Neutrophil (primary cell): ENCODE results near the gene RBM33.
A peak's percentile ranks its signal among the peaks of the same experiment; 100 is the strongest.

Source experiments
- H3K27ac ChIP-seq: fragments of 200-600 bp; sonication (generic); 2 replicates; pipeline ENCODE4 v1.5.1; 2016; ENCODE audit warnings: mild to moderate bottlenecking, moderate library complexity
- H3K27me3 ChIP-seq: fragments of 200-600 bp; sonication (generic); 2 replicates; pipeline ENCODE4 v1.6.0; 2016; ENCODE audit warnings: mild to moderate bottlenecking
- H3K36me3 ChIP-seq: fragments of 200-600 bp; sonication (generic); 2 replicates; pipeline ENCODE4 v1.5.1; 2017
- H3K4me1 ChIP-seq, 2 experiments: fragments of 200-600 bp in 1 of 2; sonication (generic) in 1 of 2; 1 replicate in 1 of 2; 2 replicates in 1 of 2; pipeline versions ENCODE4 v1.5.1 to v1.6.1; 2013 to 2016; ENCODE audit warnings: low read depth in 1 of 2, low read length in 1 of 2, mild to moderate bottlenecking in 1 of 2, moderate library complexity in 1 of 2; ENCODE audit not compliant: control insufficient read depth in 1 of 2, insufficient read depth in 1 of 2
- H3K4me3 ChIP-seq, 2 experiments: fragments of 200-600 bp in 1 of 2; sonication (generic) in 1 of 2; 1 replicate in 1 of 2; 2 replicates in 1 of 2; pipeline ENCODE4 v1.5.1; 2013 to 2016; ENCODE audit warnings: low read depth in 1 of 2, low read length in 1 of 2, mild to moderate bottlenecking in 1 of 2, moderate library complexity in 1 of 2
- H3K9me3 ChIP-seq: fragments of 200-600 bp; sonication (generic); 2 replicates; pipeline ENCODE4 v1.5.1; 2016
- TF ChIP-seq, protein P1 (sequence below): fragments of 200-600 bp; sonication (generic); IDR thresholded peaks from 2 replicates; pipeline ENCODE4 v1.5.1; 2016; ENCODE audit warnings: antibody characterized with exemption

The RBM33 gene

DNA sequence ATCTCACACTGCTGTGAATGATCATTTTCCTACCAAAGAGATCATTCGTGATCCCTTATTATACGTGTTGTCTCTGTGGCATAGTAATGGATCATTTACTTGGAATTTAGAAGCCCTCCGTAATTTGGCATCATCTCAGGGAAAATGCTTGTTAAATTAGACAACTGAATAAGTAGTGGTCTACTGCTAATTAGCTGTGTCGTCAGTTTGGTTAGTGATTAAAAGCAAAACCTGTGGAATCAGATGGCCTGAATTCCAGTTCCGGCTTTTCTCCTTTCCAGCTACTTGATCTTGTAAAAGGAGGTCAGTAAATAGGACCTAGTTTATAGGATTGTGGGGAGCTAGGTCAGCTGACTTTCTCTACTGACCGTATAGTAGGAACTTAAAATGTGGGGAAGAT lies 65.6 kb downstream of the RBM33 start:
- H3K27me3 ChIP-seq: no peaks in the 10 kb centered on the region
- no peak overlapping the region for H3K4me3 ChIP-seq
- H3K27ac ChIP-seq: no peak overlapping the region
- peaks cover 90% of the 10 kb centered on the region for H3K36me3 ChIP-seq
- TF ChIP-seq, protein P1, sequence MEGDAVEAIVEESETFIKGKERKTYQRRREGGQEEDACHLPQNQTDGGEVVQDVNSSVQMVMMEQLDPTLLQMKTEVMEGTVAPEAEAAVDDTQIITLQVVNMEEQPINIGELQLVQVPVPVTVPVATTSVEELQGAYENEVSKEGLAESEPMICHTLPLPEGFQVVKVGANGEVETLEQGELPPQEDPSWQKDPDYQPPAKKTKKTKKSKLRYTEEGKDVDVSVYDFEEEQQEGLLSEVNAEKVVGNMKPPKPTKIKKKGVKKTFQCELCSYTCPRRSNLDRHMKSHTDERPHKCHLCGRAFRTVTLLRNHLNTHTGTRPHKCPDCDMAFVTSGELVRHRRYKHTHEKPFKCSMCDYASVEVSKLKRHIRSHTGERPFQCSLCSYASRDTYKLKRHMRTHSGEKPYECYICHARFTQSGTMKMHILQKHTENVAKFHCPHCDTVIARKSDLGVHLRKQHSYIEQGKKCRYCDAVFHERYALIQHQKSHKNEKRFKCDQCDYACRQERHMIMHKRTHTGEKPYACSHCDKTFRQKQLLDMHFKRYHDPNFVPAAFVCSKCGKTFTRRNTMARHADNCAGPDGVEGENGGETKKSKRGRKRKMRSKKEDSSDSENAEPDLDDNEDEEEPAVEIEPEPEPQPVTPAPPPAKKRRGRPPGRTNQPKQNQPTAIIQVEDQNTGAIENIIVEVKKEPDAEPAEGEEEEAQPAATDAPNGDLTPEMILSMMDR: no peak
- peaks cover 8 to 11% of the 10 kb centered on the region in 2 experiments for H3K4me1 ChIP-seq
- no peaks in the 10 kb centered on the region for H3K9me3 ChIP-seq

DNA sequence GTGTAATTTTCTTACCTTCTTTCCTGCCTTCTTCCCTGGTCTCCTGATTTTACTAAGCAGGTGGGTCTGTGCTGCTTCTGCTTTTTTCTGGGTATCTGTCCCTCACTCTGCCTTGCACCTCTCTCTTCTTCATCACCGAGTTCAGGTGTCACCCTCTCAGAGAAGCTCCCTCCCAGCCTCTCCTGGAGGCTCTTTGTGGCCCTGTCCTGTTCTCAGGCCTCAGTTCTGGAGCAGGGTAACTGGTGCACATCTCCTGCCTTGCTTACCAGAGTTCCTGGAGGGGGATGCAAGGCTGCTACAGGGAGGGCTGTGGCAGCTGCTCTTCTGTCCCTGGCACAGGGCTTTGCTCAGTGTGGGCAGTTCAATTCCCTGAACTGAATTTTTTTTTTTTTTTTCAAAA lies 66.1 kb downstream of the RBM33 start:
- no peak overlapping the region for H3K4me3 ChIP-seq
- no peak overlapping the region for H3K27ac ChIP-seq
- peaks cover 8 to 11% of the 10 kb centered on the region in 2 experiments for H3K4me1 ChIP-seq
- H3K9me3 ChIP-seq: no peaks in the 10 kb centered on the region
- TF ChIP-seq, protein P1: no peak
- no peaks in the 10 kb centered on the region for H3K27me3 ChIP-seq
- H3K36me3 ChIP-seq: peaks cover 95% of the 10 kb centered on the region

DNA sequence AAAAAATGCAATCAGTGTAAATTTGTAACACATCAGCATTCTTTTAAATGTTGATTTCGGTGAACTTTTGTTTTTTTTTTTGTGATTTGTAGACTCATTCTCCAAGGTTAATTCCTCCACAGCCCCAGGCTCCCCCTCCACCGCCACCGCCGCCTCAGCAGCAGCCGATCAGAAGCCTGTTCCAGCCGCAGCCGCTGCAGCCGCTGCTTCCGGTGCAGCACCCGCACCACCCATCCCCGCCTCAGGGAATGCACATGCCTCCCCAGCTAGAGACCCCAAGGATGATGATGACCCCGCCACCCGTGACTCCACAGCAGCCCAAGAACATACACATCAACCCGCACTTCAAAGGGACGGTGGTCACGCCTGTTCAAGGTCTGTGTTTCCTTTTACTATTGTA lies 66.6 kb downstream of the RBM33 start:
- Histone ChIP-seq H3K9me3 (no peaks in the 10 kb centered on the region), H3K36me3 (peaks cover 95% of the 10 kb centered on the region), H3K4me1 (peaks cover 8 to 11% of the 10 kb centered on the region in 2 experiments), H3K27me3 (no peaks in the 10 kb centered on the region), H3K4me3 (no peak overlapping the region), H3K27ac (no peak overlapping the region)
- TF ChIP-seq, protein P1: no peak

DNA sequence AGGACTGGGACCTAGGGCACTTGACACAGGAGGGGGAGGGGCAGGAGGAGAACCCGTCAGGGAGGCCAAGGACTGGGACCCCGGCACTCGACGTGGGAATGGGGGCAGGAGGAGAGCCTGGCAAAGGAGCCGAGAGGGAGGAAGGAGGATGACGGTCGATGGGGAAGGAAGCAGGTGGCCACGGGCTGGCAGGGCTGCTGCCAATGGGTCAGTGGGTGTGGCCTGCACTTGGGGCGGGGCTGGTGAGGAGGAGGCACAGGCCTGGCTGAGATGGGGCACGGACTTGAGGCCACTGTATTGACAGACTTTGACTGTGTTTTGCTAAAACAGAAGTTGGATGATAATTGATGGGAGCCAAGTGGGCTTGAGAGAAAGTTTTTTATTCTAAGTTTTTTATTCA lies 68.9 kb downstream of the RBM33 start:
- TF ChIP-seq, protein P1: no peak
- peaks cover 92% of the 10 kb centered on the region for H3K36me3 ChIP-seq
- H3K4me1 ChIP-seq: peaks cover 8 to 11% of the 10 kb centered on the region in 2 experiments
- H3K9me3 ChIP-seq: no peaks in the 10 kb centered on the region
- no peaks in the 10 kb centered on the region for H3K27me3 ChIP-seq
- peak overlapping the region in 1 of 2 experiments; percentile 7 for H3K4me3 ChIP-seq
- H3K27ac ChIP-seq: peak overlapping the region; percentile 31

DNA sequence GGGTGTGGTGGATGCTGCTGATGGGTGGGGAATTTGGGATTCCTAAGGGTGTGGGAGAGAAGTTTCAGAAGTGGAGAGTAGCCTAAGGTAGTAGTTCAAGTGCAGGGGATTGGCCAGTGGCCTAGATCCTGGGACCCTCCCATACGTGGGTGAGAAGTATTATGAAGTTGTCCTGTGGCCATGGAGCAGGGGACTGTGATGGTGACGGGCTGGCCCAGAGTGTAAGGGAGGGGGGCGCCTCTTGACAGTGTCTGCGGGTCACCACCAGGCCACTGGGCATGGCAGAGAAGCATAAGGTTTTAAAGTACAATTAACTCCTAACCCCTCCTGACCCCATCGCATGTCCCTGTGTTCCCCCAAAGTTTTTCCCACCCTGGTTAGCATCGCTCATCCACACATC lies 70.2 kb downstream of the RBM33 start:
- no peaks in the 10 kb centered on the region for H3K9me3 ChIP-seq
- H3K27ac ChIP-seq: no peak overlapping the region
- TF ChIP-seq, protein P1: no peak
- no peak overlapping the region for H3K4me3 ChIP-seq
- H3K27me3 ChIP-seq: no peaks in the 10 kb centered on the region
- peaks cover 88% of the 10 kb centered on the region for H3K36me3 ChIP-seq
- H3K4me1 ChIP-seq: peaks cover 8 to 11% of the 10 kb centered on the region in 2 experiments
